Choroid plexus epithelial cell (primary cell): ENCODE measurements around the gene PARD6G.
A peak's percentile ranks its signal among the peaks of the same experiment; 100 is the strongest.

Source experiments
- DNase-seq: peaks from one replicate; pipeline ENCODE4 v3.0.0-alpha.2; 2010; ENCODE audit warnings: low read depth
- H3K4me3 ChIP-seq: 2 replicates; pipeline ENCODE4 v1.5.1; 2011; ENCODE audit warnings: low read depth, mild to moderate bottlenecking, control low read depth, low read length, moderate library complexity
- TF ChIP-seq, protein P1 (sequence below): conservative IDR thresholded peaks from 2 replicates; pipeline ENCODE4 v1.5.1; 2011; ENCODE audit warnings: low read depth, mild to moderate bottlenecking, control low read depth, inconsistent platforms, low read length, moderate library complexity

The PARD6G gene

DNA sequence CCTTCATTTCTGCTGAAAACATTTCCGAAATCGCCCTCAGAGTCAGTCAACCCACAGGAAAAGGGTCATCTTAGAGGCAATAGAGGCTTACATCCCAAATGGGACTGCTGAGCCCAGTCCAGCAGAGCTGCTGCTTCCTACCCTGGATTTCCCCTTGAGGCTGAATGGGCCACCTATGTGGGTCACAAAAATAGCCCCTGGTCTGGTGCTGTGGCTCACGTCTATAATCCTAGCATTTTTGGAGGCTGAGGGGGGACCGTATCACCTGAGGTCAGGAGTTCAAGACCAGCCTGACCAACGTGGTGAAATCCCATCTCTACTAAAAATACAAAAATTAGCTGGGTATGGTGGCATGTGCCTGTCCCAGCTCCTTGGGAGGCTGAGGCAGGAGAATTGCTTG, 88.9 kb downstream of the PARD6G start:
- DNase-seq = no peak
- no peak overlapping the region for H3K4me3 ChIP-seq
- TF ChIP-seq, protein P1, sequence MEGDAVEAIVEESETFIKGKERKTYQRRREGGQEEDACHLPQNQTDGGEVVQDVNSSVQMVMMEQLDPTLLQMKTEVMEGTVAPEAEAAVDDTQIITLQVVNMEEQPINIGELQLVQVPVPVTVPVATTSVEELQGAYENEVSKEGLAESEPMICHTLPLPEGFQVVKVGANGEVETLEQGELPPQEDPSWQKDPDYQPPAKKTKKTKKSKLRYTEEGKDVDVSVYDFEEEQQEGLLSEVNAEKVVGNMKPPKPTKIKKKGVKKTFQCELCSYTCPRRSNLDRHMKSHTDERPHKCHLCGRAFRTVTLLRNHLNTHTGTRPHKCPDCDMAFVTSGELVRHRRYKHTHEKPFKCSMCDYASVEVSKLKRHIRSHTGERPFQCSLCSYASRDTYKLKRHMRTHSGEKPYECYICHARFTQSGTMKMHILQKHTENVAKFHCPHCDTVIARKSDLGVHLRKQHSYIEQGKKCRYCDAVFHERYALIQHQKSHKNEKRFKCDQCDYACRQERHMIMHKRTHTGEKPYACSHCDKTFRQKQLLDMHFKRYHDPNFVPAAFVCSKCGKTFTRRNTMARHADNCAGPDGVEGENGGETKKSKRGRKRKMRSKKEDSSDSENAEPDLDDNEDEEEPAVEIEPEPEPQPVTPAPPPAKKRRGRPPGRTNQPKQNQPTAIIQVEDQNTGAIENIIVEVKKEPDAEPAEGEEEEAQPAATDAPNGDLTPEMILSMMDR = no peak

DNA sequence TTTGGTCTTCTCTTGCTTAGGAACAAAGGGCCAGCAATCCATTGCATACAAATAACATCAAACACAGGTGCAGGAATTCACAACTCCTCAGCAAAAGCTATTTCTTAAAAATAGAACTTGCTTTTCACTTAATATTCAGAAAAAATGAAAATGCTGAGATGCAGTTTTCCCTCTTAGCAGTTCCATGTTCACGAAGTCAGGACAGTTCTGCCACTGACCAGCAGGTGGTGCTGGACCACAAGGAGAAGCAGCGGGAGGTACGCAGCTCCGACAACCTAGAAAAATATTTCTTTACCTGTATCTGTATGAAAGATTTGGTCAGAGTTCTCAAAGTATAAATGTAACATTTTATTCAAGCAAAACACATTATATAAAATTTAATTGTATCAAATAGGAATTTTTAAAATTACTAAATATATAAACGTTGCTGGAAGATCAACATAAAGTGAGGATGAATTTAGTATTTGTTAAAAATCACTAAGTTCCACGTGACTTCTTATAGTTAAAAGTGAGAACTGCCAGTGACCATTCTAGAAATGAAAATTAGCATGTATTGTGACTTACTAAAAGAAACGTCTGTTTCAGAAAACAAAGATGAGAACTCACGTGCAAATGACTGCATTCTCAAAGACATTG, 89.5 kb downstream of the PARD6G start:
- TF ChIP-seq, protein P1 = peak; percentile 99
- peak; percentile 89 for DNase-seq
- H3K4me3 ChIP-seq = no peak overlapping the region

DNA sequence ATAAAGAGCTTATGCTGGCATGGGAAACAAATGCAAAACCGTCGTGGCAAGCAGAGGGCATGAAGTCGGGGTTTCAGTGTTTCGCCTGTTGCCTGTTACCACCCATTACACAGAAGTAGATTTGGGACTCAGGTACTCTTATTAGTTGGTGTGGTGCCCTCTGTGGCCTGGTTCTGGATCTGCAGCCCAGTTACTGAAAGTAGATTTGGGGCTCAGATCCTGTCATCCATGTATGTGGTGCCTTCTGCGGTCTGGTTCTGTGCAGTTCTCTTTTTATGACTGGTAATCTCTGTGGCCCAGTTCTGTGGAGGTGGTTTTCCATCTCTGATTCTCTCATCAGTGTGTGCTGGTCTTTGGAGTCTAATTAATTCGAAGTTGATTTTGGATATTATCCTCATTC, 93.0 kb downstream of the PARD6G start:
- TF ChIP-seq, protein P1 = peak; percentile 69
- no peak overlapping the region for H3K4me3 ChIP-seq
- peak; percentile 46 for DNase-seq

DNA sequence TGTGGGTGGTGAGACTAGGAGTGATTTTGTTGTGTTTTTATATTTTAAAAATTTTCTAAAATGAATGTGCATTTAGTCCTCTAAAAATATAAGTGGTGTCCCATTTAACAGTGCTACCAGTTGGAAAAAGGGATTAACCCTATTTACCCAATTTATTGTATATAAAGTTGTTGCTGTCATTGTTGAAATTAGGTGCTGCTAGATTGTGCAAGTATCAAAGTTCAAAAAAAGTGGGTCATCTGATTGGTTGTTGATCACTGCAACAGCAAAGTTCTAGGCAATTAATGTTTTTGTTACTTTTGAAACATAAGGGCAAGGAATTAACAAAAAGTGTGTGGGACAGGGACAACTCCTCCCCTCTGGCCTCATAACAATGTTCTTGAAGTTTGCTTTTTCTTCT, 97.6 kb downstream of the PARD6G start:
- H3K4me3 ChIP-seq = no peak overlapping the region
- TF ChIP-seq, protein P1 = no peak
- no peak for DNase-seq

DNA sequence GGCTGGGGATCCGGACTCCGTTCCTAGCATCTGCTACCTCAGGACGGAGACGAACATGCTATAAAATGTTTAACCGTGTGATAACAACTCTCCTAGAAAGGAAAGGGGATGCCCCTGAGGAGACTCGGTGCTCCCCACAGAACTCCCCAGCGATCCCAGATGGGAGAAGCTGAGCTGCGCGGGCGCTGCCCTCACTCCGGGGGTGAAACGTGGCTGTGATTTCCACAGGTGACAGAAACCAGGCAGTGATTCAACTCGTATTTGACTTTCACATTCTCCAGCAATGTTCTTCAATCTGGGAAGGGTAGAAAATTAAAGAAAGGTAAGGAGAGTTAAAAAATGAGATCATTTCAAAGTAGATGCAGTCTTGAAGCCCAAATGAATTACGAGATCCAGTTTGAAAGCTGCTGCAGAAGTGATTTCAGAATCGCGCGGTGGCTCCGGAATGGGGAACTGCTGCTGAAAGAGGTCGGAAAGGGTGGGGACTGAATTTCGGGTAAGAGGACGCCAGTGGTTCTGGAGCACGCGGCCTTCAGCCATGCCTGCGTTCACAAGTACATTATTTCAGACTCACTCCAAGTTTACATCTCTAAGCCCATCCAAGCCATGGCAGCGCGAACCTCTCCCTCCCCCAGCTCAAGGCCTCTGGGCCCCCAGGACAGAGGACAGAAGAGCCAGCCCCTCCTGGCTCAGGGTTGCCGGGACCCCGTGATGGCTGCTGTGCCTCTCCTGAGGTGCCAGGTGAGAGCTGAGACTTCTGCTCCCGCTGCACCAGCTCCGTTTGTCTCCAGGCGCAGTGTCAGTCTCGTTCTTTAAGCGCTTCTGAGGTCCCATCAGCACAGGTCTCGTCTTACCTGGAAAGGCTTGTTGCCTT, 98.8 kb downstream of the PARD6G start:
- H3K4me3 ChIP-seq = peak overlapping the region; percentile 64

DNA sequence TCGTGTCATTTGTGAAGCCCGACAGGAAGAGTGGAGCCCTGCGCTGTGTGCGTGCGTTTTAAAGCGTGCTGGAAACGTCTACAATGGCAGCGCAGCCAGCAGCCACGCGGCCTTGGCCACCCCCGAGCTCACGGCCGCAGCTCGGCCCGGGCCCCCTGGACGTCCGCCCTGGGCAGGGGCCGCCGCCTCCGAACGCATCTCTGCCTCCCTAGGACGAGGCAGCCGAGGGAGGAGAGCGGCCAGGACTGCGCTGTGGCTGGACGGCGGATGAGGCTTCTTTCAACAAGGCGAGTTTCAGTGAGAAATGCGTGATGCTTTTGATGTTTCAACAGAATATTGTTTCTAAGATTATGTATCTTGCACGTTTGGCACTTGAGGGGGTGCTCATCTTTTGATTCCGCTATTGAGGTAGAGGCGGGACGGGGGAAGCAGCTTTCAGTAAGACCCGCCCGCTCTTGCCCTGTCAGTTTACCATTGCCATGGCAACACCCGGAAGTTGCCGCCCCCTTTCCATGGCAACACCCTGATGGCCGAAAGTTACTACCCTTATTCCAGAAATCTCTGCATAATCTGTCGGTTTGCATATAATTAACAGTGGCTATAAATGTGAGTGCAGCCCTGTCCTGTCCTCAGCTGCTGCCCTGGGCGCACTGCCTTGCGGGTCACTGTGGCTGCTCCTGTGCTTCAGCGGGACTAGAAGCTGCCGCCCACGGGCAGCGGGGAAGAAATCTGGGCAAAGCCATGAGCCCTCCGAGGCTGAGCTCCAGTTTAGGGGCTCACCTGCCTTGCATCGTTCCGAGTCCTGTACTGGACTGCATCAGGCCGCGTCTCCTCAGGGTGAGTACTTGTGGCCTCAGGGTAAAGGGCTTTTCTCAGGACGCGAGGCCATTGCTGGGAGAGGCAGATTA, 99.6 kb downstream of the PARD6G start:
- TF ChIP-seq, protein P1 = no peak
- peak overlapping the region; percentile 64 for H3K4me3 ChIP-seq
- peak; percentile 83 for DNase-seq

More for the DNA sequence above, 98.8 kb downstream of the PARD6G start:
- TF ChIP-seq, protein P1 = no peak
- no peak for DNase-seq
